A549 (cell line): ENCODE results near the gene SPOP.
A peak's percentile ranks its signal among the peaks of the same experiment; 100 is the strongest.

Experiments used
- BCL3 ChIP-seq: fragments of >200 bp; sonication (Bioruptor Twin); formaldehyde crosslinking; IDR thresholded peaks from 3 replicates; pipeline ENCODE4 v1.6.1; 2016
- CEBPB ChIP-seq, 2 experiments: fragments of >200 bp in 1 of 2; sonication (Bioruptor Twin) in 1 of 2; formaldehyde crosslinking in 1 of 2; IDR thresholded peaks; 2 replicates each; pipeline ENCODE4 v1.6.1; 2012 to 2016
- CTCF ChIP-seq: fragments of >200 bp; sonication (Bioruptor Twin); formaldehyde crosslinking; IDR thresholded peaks from 3 replicates; pipeline ENCODE4 v1.5.1; 2016
- FOSB ChIP-seq: fragments of 250-450 bp; sonication (Bioruptor Pico); IDR thresholded peaks from 2 replicates; pipeline ENCODE4 v1.5.0; 2020; ENCODE audit warnings: mild to moderate bottlenecking, moderate library complexity
- FOXS1 ChIP-seq: fragments of 250-450 bp; sonication (Bioruptor Pico); IDR thresholded peaks from 2 replicates; pipeline ENCODE4 v1.5.0; 2020; ENCODE audit warnings: mild to moderate bottlenecking, moderate library complexity
- HDAC2 ChIP-seq: fragments of 200-600 bp; sonication (generic); IDR thresholded peaks from 2 replicates; pipeline ENCODE4 v1.6.1; 2016
- HMGXB4 ChIP-seq: fragments of 250-450 bp; sonication (Bioruptor Pico); IDR thresholded peaks from 2 replicates; pipeline ENCODE4 v1.5.0; 2021; ENCODE audit warnings: mild to moderate bottlenecking, moderate library complexity, borderline replicate concordance
- KDM1A ChIP-seq: fragments of 200-600 bp; sonication (generic); IDR thresholded peaks from 2 replicates; pipeline ENCODE4 v1.6.1; 2016; ENCODE audit warnings: low read depth, mild to moderate bottlenecking
- MAX ChIP-seq: IDR thresholded peaks from 2 replicates; pipeline ENCODE4 v1.6.1; 2012
- PHF8 ChIP-seq: fragments of 200-600 bp; sonication (generic); IDR thresholded peaks from 2 replicates; pipeline ENCODE4 v1.6.1; 2016; ENCODE audit warnings: low read depth, mild to moderate bottlenecking, antibody characterized with exemption, moderate library complexity, borderline replicate concordance
- POLR2AphosphoS2 ChIP-seq: conservative IDR thresholded peaks from 2 replicates; pipeline ENCODE4 v1.6.1; 2012; ENCODE audit warnings: low read length, improper control_type of control experiment, inconsistent platforms
- USF2 ChIP-seq: fragments of 450-650 bp; IDR thresholded peaks from 2 replicates; pipeline ENCODE4 v1.6.1; 2014; ENCODE audit warnings: antibody characterized with exemption
- ZFP36 ChIP-seq: fragments of 450-650 bp; IDR thresholded peaks from 2 replicates; pipeline ENCODE4 v1.6.1; 2014; ENCODE audit warnings: borderline replicate concordance; ENCODE audit not compliant: partially characterized antibody

GRCh38 chr17:49687878-49688491 lies 10.1 kb upstream of the SPOP start:
- TF ChIP-seq HDAC2 = no peak
- TF ChIP-seq CEBPB (IDR thresholded peaks at IDR 0.05) = peak; percentile 4 to 35; a peak in 2 of 4 replicates
- TF ChIP-seq CTCF = no peak
- TF ChIP-seq KDM1A = no peak
- TF ChIP-seq FOXS1 (CRISPR knock-in tag) = no peak
- TF ChIP-seq USF2 = no peak
- no peak for TF ChIP-seq POLR2AphosphoS2
- no peak for TF ChIP-seq HMGXB4 (CRISPR knock-in tag)
- TF ChIP-seq BCL3 = no peak
- TF ChIP-seq ZFP36 = no peak
- TF ChIP-seq PHF8 = no peak
- TF ChIP-seq MAX = peak; percentile 52; the same call in 1 of the 2 replicates
- TF ChIP-seq FOSB (CRISPR knock-in tag) = no peak
